HCT116 (cell line): Measurements from ENCODE around the gene PDE4D. TPM values are rescaled to one million over a fixed set of nuclear protein-coding genes. Genes with fewer than 3 reads are reported as not detected.

ENCODE experiments used
- ATAC-seq: fragments of 200-7000 bp; cut with Tn5 transposase; 2 replicates; pipeline ENCODE4 v1.9.1; 2020; ENCODE audit warnings: mild to moderate bottlenecking, moderate library complexity
- BruUV-seq: library from RNA; stranded (reverse); fragments of 400-500 nt; replicated peaks from 2 replicates; lab custom pipeline; 2021; lab: Mats Ljungman, UMichigan
- CTCF ChIA-PET: fragments of 300-600 bp; sonication (Branson Sonifier 250); formaldehyde crosslinking; loops from one replicate; lab custom pipeline; 2021; ENCODE audit warnings: antibody characterized with exemption; lab: Charles Lee
- POLR2A ChIA-PET: fragments of 300-600, 350-600 bp; sonication (Branson Sonifier 250); formaldehyde crosslinking; loops from one replicate; lab custom pipeline; 2021; ENCODE audit warnings: antibody characterized with exemption; lab: Charles Lee
- RAD21 ChIA-PET, 2 experiments: fragments of 300-600 bp; sonication (Branson Sonifier 250); formaldehyde crosslinking; loops; one replicate each; lab custom pipeline; 2023; ENCODE audit warnings: low total read pairs in 2 of 2; ENCODE audit not compliant: uncharacterized antibody in 2 of 2, unreplicated experiment in 2 of 2, low non-redundant PET in 1 of 2; lab: Charles Lee
- DNase-seq: peaks from one replicate; pipeline ENCODE4 v3.0.0-alpha.2; 2010; ENCODE audit warnings: low read depth, low spot score
- H2AFZ ChIP-seq: fragments of 200-600 bp; shearing (Covaris generic), sonication (generic); 2 replicates; pipeline ENCODE4 v1.6.1; 2017; ENCODE audit warnings: low read depth, mixed run types, mixed read lengths, antibody characterized with exemption, low read length; ENCODE audit not compliant: poor library complexity, severe bottlenecking
- H3K27ac ChIP-seq: 2 replicates; pipeline ENCODE4 v1.5.1; 2012; ENCODE audit warnings: low read depth, low read length
- H3K27me3 ChIP-seq: fragments of 200-600 bp; sonication (generic); 2 replicates; pipeline ENCODE4 v1.6.1; 2016; ENCODE audit warnings: mixed run types, low read length, mixed read lengths; ENCODE audit not compliant: insufficient read depth
- H3K36me3 ChIP-seq, 2 experiments: fragments of 200-500 bp in 1 of 2; fragments of 200-600 bp in 1 of 2; sonication (Bioruptor generic) in 1 of 2; sonication (generic) in 1 of 2; 2 replicates each; pipeline versions ENCODE4 v1.5.1 to v1.6.1; 2014 to 2016; ENCODE audit warnings: low read length in 2 of 2, inconsistent platforms in 1 of 2, mixed read lengths in 1 of 2, mixed run types in 1 of 2; ENCODE audit not compliant: insufficient read depth in 2 of 2, control insufficient read depth in 1 of 2
- H3K4me1 ChIP-seq, 2 experiments: fragments of 200-600 bp in 1 of 2; sonication (generic) in 1 of 2; 2 replicates each; pipeline versions ENCODE4 v1.5.1 to v1.6.1; 2012 to 2017; ENCODE audit warnings: low read length in 2 of 2, inconsistent platforms in 1 of 2, mild to moderate bottlenecking in 1 of 2, mixed read lengths in 1 of 2, mixed run types in 1 of 2, moderate library complexity in 1 of 2; ENCODE audit not compliant: insufficient read depth in 2 of 2, control insufficient read depth in 1 of 2
- H3K4me2 ChIP-seq: fragments of 200-600 bp; sonication (generic); 2 replicates; pipeline ENCODE4 v1.6.1; 2017; ENCODE audit warnings: mixed run types, low read length, mixed read lengths
- H3K4me3 ChIP-seq, 2 experiments: fragments of 200-600 bp in 1 of 2; sonication (generic) in 1 of 2; replicated peaks in 1 of 2; 2 replicates each; pipeline ENCODE4 v1.5.1; 2011 to 2016; ENCODE audit warnings: low read length in 2 of 2, control low read depth in 1 of 2, low read depth in 1 of 2, mild to moderate bottlenecking in 1 of 2, mixed read lengths in 1 of 2, mixed run types in 1 of 2
- H3K79me2 ChIP-seq: fragments of 200-600 bp; sonication (generic); 2 replicates; pipeline ENCODE4 v1.6.1; 2017; ENCODE audit warnings: mild to moderate bottlenecking, mixed run types, low read length, moderate library complexity, mixed read lengths; ENCODE audit not compliant: insufficient read depth
- H3K9ac ChIP-seq: fragments of 200-600 bp; sonication (generic); 2 replicates; pipeline ENCODE4 v1.6.1; 2016; ENCODE audit warnings: low read length, mixed read lengths
- H3K9me2 ChIP-seq: fragments of 200-600 bp; sonication (generic), shearing (Covaris generic); 2 replicates; pipeline ENCODE4 v1.6.1; 2017; ENCODE audit warnings: mixed run types, mild to moderate bottlenecking, moderate library complexity; ENCODE audit not compliant: insufficient read depth
- H3K9me3 ChIP-seq, 2 experiments: fragments of 200-500 bp in 1 of 2; fragments of 200-600 bp in 1 of 2; sonication (Bioruptor generic) in 1 of 2; sonication (generic) in 1 of 2; 2 replicates each; pipeline ENCODE4 v1.6.1; 2014 to 2017; ENCODE audit warnings: low read length in 2 of 2, mixed read lengths in 2 of 2, inconsistent platforms in 1 of 2, low read depth in 1 of 2, mild to moderate bottlenecking in 1 of 2, mixed run types in 1 of 2, moderate library complexity in 1 of 2; ENCODE audit not compliant: control insufficient read depth in 1 of 2, insufficient read depth in 1 of 2
- H4K20me1 ChIP-seq: fragments of 200-600 bp; sonication (generic), shearing (Covaris generic); 2 replicates; pipeline ENCODE4 v1.6.1; 2017; ENCODE audit warnings: mixed run types, mild to moderate bottlenecking, moderate library complexity; ENCODE audit not compliant: insufficient read depth
- ATF3 ChIP-seq: IDR thresholded peaks from 2 replicates; pipeline ENCODE4 v1.6.1; 2012
- CBX3 ChIP-seq: IDR thresholded peaks from 2 replicates; pipeline ENCODE4 v1.6.1; 2012; ENCODE audit warnings: low read depth
- CEBPB ChIP-seq: IDR thresholded peaks from 2 replicates; pipeline ENCODE4 v1.6.1; 2012; ENCODE audit warnings: low read depth
- CTCF ChIP-seq, 3 experiments: fragments of 200-600 bp in 1 of 3; sonication (generic) in 1 of 3; IDR thresholded peaks in 2 of 3; conservative IDR thresholded peaks in 1 of 3; 2 replicates each; pipeline ENCODE4 v1.5.1; 2012 to 2017; ENCODE audit warnings: low read depth in 2 of 3, low read length in 2 of 3, antibody characterized with exemption in 1 of 3, borderline replicate concordance in 1 of 3, control low read depth in 1 of 3, mild to moderate bottlenecking in 1 of 3, mixed read lengths in 1 of 3, mixed run types in 1 of 3, moderate library complexity in 1 of 3; ENCODE audit not compliant: insufficient read depth in 1 of 3
- EGR1 ChIP-seq: IDR thresholded peaks from 2 replicates; pipeline ENCODE4 v1.6.1; 2012; ENCODE audit warnings: low read depth
- ELF1 ChIP-seq: IDR thresholded peaks from 2 replicates; pipeline ENCODE4 v1.6.1; 2012; ENCODE audit warnings: low read depth, borderline replicate concordance
- EZH2 ChIP-seq: fragments of 200-600 bp; sonication (generic); IDR thresholded peaks from 2 replicates; pipeline ENCODE4 v1.6.1; 2017; ENCODE audit warnings: antibody characterized with exemption, mixed run types
- EZH2phosphoT487 ChIP-seq: fragments of 200-600 bp; IDR thresholded peaks from 2 replicates; pipeline ENCODE4 v1.6.1; 2018; ENCODE audit warnings: antibody characterized with exemption, borderline replicate concordance
- FOSL1 ChIP-seq: IDR thresholded peaks from 2 replicates; pipeline ENCODE4 v1.6.1; 2012; ENCODE audit warnings: low read depth
- JUND ChIP-seq: IDR thresholded peaks from 2 replicates; pipeline ENCODE4 v1.6.1; 2012
- MAX ChIP-seq: IDR thresholded peaks from 2 replicates; pipeline ENCODE4 v1.6.1; 2012
- POLR2A ChIP-seq: IDR thresholded peaks from 2 replicates; pipeline ENCODE4 v1.7.0; 2011; ENCODE audit warnings: borderline replicate concordance; ENCODE audit not compliant: insufficient read depth, insufficient read length; ENCODE audit errors: extremely low read depth
- POLR2AphosphoS5 ChIP-seq: IDR thresholded peaks from 2 replicates; pipeline ENCODE4 v1.6.1; 2011; ENCODE audit warnings: mild to moderate bottlenecking, low read depth, low read length, moderate library complexity
- RAD21 ChIP-seq: IDR thresholded peaks from 2 replicates; pipeline ENCODE4 v1.6.1; 2012; ENCODE audit warnings: low read depth, mild to moderate bottlenecking
- REST ChIP-seq: IDR thresholded peaks from 2 replicates; pipeline ENCODE4 v1.6.1; 2012; ENCODE audit warnings: low read depth
- SIN3A ChIP-seq: IDR thresholded peaks from 2 replicates; pipeline ENCODE4 v1.6.1; 2012; ENCODE audit warnings: low read depth
- SRF ChIP-seq: IDR thresholded peaks from 2 replicates; pipeline ENCODE4 v1.6.1; 2012; ENCODE audit warnings: low read depth
- TCF7L2 ChIP-seq: IDR thresholded peaks from 2 replicates; pipeline ENCODE4 v1.7.0; 2011; ENCODE audit warnings: borderline replicate concordance, inconsistent platforms; ENCODE audit not compliant: insufficient read depth, insufficient read length; ENCODE audit errors: extremely low read depth
- ZFX ChIP-seq: fragments of 450-650 bp; IDR thresholded peaks from 2 replicates; pipeline ENCODE4 v1.6.1; 2017
- ZNF274 ChIP-seq: fragments of 200-500 bp; sonication (Bioruptor generic); IDR thresholded peaks from 2 replicates; pipeline ENCODE4 v1.6.1; 2014; ENCODE audit warnings: mild to moderate bottlenecking, low read depth, low read length, inconsistent platforms
- intact Hi-C: fragments of 100-400 bp; cut with micrococcal nuclease; formaldehyde crosslinking; loops from 2 replicates; pipeline ENCODE4 v1.10.0; 2022
- total RNA-seq: library from RNA; stranded (reverse); gene quantifications from one replicate; pipeline ENCODE4 v1.2.1, GENCODE V29; 2021; ENCODE audit not compliant: unreplicated experiment

The PDE4D gene
- total RNA-seq, 1 experiment from 2014 or later = 1.1 TPM

- CTCF ChIA-PET = no interaction called here
- Histone ChIP-seq H3K9me2 (no peaks in the 10 kb centered on the region), H3K9ac (no peak overlapping the region), H4K20me1 (no peaks in the 10 kb centered on the region; the same call in 1 of the 2 replicates), H3K9me3 (no peaks in the 10 kb centered on the region), H3K36me3 (no peaks in the 10 kb centered on the region), H3K4me3 (no peak overlapping the region), H3K4me2 (no peak overlapping the region), H3K27ac (no peak overlapping the region), H3K4me1 (no peaks in the 10 kb centered on the region), H2AFZ (no peak overlapping the region), H3K27me3 (0 out of 2 replicates have a peak, but pooled peaks cover 9% of the 10 kb centered on the region), H3K79me2 (no peaks in the 10 kb centered on the region)
- BruUV-seq = no TSS peak
- no peak for DNase-seq
- no peak for ATAC-seq
- TF ChIP-seq ZFX (no peak), MAX (no peak), POLR2A (no peak), RAD21 (no peak), CEBPB (no peak), SIN3A (no peak), CTCF (IDR thresholded peaks at IDR 0.05 in 2 of 3, conservative IDR thresholded peaks at IDR 0.05 in 1 of 3; ENCODE audit: borderline replicate concordance in 1 of 3, insufficient read depth in 1 of 3, low read depth in 2 of 3, low read length in 2 of 3) (no peak), POLR2AphosphoS5 (no peak), REST (no peak), EZH2phosphoT487 (no peak), FOSL1 (no peak), EGR1 (no peak), CBX3 (no peak), ATF3 (no peak), TCF7L2 (no peak), SRF (no peak), EZH2 (no peak), ZNF274 (no peak), ELF1 (no peak), JUND (no peak)
- intact Hi-C loops = no loop called here
- POLR2A ChIA-PET = no interaction called here
- RAD21 ChIA-PET = no interaction called here
Measured at GRCh38 chr5:59547731-59548130, 345.8 kb downstream of the PDE4D start.
